A673 (cell line): Measurements from ENCODE around the gene DPM2.

Source experiments
- CTCF ChIP-seq: fragments of 300-800, 200-600 bp; sonication (generic); conservative IDR thresholded peaks from 2 replicates; pipeline ENCODE4 v1.5.1; 2017; ENCODE audit warnings: low read depth, mild to moderate bottlenecking, antibody characterized with exemption, low read length, moderate library complexity, mixed read lengths
- EZH2 ChIP-seq: fragments of 200-600 bp; sonication (generic); IDR thresholded peaks from 2 replicates; pipeline ENCODE4 v1.6.1; 2017; ENCODE audit warnings: borderline replicate concordance, low read depth, mild to moderate bottlenecking, mixed read lengths, antibody characterized with exemption, low read length; ENCODE audit not compliant: poor library complexity, severe bottlenecking

- TF ChIP-seq CTCF, result no peak
- TF ChIP-seq EZH2, result no peak
These were observed 47.4 kb upstream of the DPM2 start for GRCh38 chr9:127985011-127985410.
